SK-N-SH treated with all-trans-retinoic acid at 6 μM for 48 hours (cell line): ENCODE data around the gene NEK7.
A peak's percentile ranks its signal among the peaks of the same experiment; 100 is the strongest.

Experiments
- ATAC-seq: fragments of 200-7000 bp; cut with Tn5 transposase; 3 replicates; pipeline ENCODE4 v1.9.1; 2020; ENCODE audit warnings: mild to moderate bottlenecking, moderate library complexity
- ARNTL ChIP-seq: fragments of 450-650 bp; formaldehyde crosslinking; IDR thresholded peaks from 2 replicates; pipeline ENCODE4 v1.5.0; 2020; ENCODE audit warnings: low read depth, mild to moderate bottlenecking, moderate library complexity, borderline replicate concordance
- BACH2 ChIP-seq: fragments of 250-450 bp; sonication (Bioruptor Pico); IDR thresholded peaks from 2 replicates; pipeline ENCODE4 v1.9.0; 2021; ENCODE audit warnings: mild to moderate bottlenecking, borderline replicate concordance
- CSDC2 ChIP-seq: fragments of 250-450 bp; sonication (Bioruptor Pico); IDR thresholded peaks from 2 replicates; pipeline ENCODE4 v1.5.0; 2020; ENCODE audit warnings: mild to moderate bottlenecking, moderate library complexity
- ISL1 ChIP-seq: fragments of 250-450 bp; sonication (Bioruptor Pico); IDR thresholded peaks from 2 replicates; pipeline ENCODE4 v2.1.2; 2022; ENCODE audit warnings: mild to moderate bottlenecking, moderate library complexity
- OSR1 ChIP-seq: fragments of 250-450 bp; sonication (Bioruptor Pico); IDR thresholded peaks from 2 replicates; pipeline ENCODE4 v1.8.0; 2022; ENCODE audit warnings: moderate library complexity, mild to moderate bottlenecking, inconsistent platforms
- PPARA ChIP-seq: fragments of 250-450 bp; sonication (Bioruptor Pico); IDR thresholded peaks from 2 replicates; pipeline ENCODE4 v1.5.0; 2020; ENCODE audit warnings: mild to moderate bottlenecking, borderline replicate concordance
- RARB ChIP-seq: fragments of 250-450 bp; sonication (Bioruptor Pico); IDR thresholded peaks from 2 replicates; pipeline ENCODE4 v1.8.0; 2021; ENCODE audit warnings: mild to moderate bottlenecking, moderate library complexity
- SNAI2 ChIP-seq: fragments of 250-450 bp; sonication (Bioruptor Pico); IDR thresholded peaks from 2 replicates; pipeline ENCODE4 v1.5.0; 2020; ENCODE audit warnings: mild to moderate bottlenecking, moderate library complexity
- TOX ChIP-seq: fragments of 250-450 bp; sonication (Bioruptor Pico); IDR thresholded peaks from 2 replicates; pipeline ENCODE4 v1.8.0; 2021; ENCODE audit warnings: mild to moderate bottlenecking, moderate library complexity, borderline replicate concordance
- ZC3H10 ChIP-seq: fragments of 250-450 bp; sonication (Bioruptor Pico); IDR thresholded peaks from 2 replicates; pipeline ENCODE4 v1.5.1; 2021; ENCODE audit warnings: mild to moderate bottlenecking, moderate library complexity
- ZFP30 ChIP-seq: fragments of 450-650 bp; formaldehyde crosslinking; IDR thresholded peaks from 2 replicates; pipeline ENCODE4 v1.5.0; 2022; ENCODE audit warnings: mild to moderate bottlenecking, moderate library complexity
- ZNF565 ChIP-seq: fragments of 450-650 bp; formaldehyde crosslinking; conservative IDR thresholded peaks from 2 replicates; pipeline ENCODE4 v1.5.0; 2020; ENCODE audit warnings: low read depth, mild to moderate bottlenecking, moderate library complexity
- ZNF8 ChIP-seq: fragments of 450-650 bp; formaldehyde crosslinking; IDR thresholded peaks from 2 replicates; pipeline ENCODE4 v1.5.0; 2020; ENCODE audit warnings: mild to moderate bottlenecking, moderate library complexity
- TF ChIP-seq, protein P1 (sequence below): fragments of 250-450 bp; sonication (Bioruptor Pico); IDR thresholded peaks from 2 replicates; pipeline ENCODE4 v1.8.0; 2020; ENCODE audit warnings: mild to moderate bottlenecking, moderate library complexity, borderline replicate concordance
- TF ChIP-seq, protein P2 (sequence below): fragments of 250-450 bp; sonication (Bioruptor Pico); IDR thresholded peaks from 2 replicates; pipeline ENCODE4 v1.5.1; 2021; ENCODE audit warnings: mild to moderate bottlenecking, moderate library complexity
- TF ChIP-seq, protein P3 (sequence below): fragments of 250-450 bp; sonication (Bioruptor Pico); IDR thresholded peaks from 2 replicates; pipeline ENCODE4 v1.5.1; 2020; ENCODE audit warnings: low read depth, mild to moderate bottlenecking, moderate library complexity
- TF ChIP-seq, protein P4 (sequence below): fragments of 250-450 bp; sonication (Bioruptor Pico); IDR thresholded peaks from 2 replicates; pipeline ENCODE4 v1.5.0; 2020; ENCODE audit warnings: mild to moderate bottlenecking, moderate library complexity

NEK7 gene

DNA sequence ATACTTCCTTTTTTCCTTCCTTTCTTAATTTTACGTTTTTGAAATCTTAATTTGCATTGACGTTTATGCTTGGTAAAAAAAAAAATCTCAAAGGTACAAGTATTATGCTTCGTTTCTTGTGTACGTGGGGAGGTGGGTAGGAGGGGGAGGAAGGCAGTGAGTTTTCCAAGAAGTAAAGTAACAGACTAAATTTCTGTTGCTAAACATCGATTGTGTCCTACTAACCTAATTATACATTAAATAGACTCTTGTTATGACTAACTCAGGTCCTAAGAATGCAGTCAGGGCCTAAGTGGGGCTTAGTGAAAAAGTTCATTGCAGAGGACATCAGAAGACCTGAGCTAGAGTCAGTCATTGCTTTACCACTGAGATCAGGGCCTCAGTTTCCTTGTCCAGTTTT lies 17.5 kb downstream of the NEK7 start (continued):
- TF ChIP-seq, protein P1, sequence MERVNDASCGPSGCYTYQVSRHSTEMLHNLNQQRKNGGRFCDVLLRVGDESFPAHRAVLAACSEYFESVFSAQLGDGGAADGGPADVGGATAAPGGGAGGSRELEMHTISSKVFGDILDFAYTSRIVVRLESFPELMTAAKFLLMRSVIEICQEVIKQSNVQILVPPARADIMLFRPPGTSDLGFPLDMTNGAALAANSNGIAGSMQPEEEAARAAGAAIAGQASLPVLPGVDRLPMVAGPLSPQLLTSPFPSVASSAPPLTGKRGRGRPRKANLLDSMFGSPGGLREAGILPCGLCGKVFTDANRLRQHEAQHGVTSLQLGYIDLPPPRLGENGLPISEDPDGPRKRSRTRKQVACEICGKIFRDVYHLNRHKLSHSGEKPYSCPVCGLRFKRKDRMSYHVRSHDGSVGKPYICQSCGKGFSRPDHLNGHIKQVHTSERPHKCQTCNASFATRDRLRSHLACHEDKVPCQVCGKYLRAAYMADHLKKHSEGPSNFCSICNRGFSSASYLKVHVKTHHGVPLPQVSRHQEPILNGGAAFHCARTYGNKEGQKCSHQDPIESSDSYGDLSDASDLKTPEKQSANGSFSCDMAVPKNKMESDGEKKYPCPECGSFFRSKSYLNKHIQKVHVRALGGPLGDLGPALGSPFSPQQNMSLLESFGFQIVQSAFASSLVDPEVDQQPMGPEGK (CRISPR knock-in tag) = no peak
- TF ChIP-seq PPARA (CRISPR knock-in tag) (no peak), OSR1 (CRISPR knock-in tag) (no peak), SNAI2 (CRISPR knock-in tag) (no peak), RARB (CRISPR knock-in tag) (no peak)

DNA sequence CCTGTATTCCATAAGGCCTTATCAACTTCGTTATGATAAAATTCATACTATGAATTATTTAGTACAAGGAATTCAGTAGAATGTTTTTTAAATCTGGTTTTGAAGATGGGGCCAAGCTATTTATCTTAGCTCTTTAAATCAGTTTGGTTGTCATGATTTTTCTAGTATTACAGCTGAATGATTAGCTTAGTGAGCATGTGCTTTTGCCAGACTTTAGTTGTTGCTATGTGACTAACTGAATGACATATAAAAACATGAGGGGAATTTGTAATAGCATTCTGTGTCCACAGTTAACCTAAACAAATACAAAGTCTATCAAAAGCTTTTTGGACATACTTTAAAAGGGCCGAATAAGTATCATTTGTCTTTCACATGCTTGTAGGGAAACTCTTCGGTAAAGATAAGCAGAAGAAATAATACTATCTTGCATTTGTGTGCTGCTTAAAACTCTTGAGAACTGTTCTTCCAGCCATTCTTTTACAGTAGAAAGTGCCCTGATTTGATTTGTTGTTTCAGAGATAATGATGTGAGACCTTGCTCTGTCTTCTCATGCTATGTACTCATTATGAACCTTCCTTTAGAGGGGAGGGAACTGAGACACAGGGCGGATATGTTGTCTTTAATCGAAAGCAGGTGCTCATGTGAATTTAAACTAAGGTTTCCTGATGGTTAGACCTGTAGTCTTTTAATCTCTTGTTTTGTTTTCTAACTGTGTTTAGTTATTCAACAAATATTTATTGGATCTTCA lies 18.8 kb downstream of the NEK7 start:
- TF ChIP-seq RARB (CRISPR knock-in tag) (no peak), ISL1 (CRISPR knock-in tag) (peak; percentile 56; the same call in 1 of the 2 replicates)
- TF ChIP-seq, protein P2, sequence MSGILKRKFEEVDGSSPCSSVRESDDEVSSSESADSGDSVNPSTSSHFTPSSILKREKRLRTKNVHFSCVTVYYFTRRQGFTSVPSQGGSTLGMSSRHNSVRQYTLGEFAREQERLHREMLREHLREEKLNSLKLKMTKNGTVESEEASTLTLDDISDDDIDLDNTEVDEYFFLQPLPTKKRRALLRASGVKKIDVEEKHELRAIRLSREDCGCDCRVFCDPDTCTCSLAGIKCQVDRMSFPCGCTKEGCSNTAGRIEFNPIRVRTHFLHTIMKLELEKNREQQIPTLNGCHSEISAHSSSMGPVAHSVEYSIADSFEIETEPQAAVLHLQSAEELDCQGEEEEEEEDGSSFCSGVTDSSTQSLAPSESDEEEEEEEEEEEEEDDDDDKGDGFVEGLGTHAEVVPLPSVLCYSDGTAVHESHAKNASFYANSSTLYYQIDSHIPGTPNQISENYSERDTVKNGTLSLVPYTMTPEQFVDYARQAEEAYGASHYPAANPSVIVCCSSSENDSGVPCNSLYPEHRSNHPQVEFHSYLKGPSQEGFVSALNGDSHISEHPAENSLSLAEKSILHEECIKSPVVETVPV (CRISPR knock-in tag) = no peak
- peak; percentile 35; the same call in 2 of the 3 replicates for ATAC-seq

DNA sequence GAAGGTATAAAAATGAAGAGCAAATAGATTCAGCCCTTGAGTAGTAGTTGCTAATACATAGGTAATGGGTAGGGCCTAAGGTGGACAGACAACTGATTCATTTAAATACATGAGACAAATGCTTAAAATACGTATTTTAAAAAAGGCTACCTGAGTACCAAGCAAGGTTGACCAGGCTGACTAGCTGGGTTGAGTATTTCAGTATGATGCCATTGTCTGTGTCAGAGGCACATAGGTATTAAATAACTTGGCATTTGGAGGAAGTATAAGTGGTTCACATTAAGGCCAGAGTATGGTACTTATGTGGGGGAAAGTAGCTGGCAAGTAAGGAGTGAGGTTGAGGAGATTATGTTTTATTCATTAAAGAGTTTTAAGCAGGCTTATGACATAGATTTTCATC lies 19.4 kb downstream of the NEK7 start:
- TF ChIP-seq, protein P2 (CRISPR knock-in tag) = no peak
- no peak for TF ChIP-seq ZC3H10
- no peak for TF ChIP-seq RARB (CRISPR knock-in tag)
- no peak for TF ChIP-seq ZNF565 (CRISPR knock-in tag)
- no peak for TF ChIP-seq CSDC2
- no peak for TF ChIP-seq TOX (CRISPR knock-in tag)
- TF ChIP-seq, protein P1 (CRISPR knock-in tag) = no peak
- TF ChIP-seq ARNTL (CRISPR knock-in tag) = no peak
- TF ChIP-seq ZFP30 (CRISPR knock-in tag) = no peak
- TF ChIP-seq BACH2 = no peak
- TF ChIP-seq, protein P3, sequence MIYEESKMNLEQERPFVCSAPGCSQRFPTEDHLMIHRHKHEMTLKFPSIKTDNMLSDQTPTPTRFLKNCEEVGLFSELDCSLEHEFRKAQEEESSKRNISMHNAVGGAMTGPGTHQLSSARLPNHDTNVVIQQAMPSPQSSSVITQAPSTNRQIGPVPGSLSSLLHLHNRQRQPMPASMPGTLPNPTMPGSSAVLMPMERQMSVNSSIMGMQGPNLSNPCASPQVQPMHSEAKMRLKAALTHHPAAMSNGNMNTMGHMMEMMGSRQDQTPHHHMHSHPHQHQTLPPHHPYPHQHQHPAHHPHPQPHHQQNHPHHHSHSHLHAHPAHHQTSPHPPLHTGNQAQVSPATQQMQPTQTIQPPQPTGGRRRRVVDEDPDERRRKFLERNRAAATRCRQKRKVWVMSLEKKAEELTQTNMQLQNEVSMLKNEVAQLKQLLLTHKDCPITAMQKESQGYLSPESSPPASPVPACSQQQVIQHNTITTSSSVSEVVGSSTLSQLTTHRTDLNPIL = no peak
- TF ChIP-seq ZNF8 (CRISPR knock-in tag) = no peak
- no peak for TF ChIP-seq ISL1 (CRISPR knock-in tag)
- no peak for ATAC-seq

DNA sequence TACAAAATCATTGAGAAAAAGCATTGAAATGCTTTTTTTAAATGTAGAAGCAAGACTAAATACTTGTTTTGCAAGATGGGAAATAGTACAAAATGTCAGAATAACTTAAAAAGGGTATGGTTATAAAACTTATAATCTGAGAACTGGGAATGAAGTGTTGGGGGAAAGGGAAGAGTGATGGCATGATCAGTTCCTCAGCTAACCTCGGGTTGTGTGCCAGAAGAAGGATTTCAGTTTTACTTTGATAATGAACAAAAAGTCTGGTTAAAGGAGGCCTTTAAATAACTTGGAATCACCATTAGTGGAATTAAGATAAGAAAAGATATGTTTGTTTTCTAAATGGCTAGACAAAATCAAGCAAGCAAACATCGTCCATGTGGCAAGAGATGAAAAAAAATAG lies 20.7 kb downstream of the NEK7 start:
- ATAC-seq = no peak
- TF ChIP-seq, protein P3 = no peak

DNA sequence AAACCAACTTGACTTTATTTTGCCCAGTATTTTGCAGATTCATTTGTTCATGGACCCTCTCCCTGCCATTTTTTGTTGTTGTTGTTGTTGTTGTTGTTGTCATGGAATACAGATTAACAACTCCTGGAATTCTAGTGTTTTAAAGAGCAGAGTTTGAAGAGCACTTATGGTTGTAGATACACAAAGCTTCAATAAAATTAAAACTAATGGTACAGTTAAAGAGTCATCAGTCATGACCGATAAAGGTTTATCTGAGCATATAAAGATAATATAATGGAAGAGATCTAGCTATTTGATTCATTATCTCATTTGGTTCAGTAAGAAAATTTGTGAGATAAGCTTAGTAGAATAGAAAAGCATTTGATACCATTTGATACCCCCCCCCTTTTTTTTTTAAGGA lies 21.8 kb downstream of the NEK7 start:
- ATAC-seq = no peak
- TF ChIP-seq, protein P4, sequence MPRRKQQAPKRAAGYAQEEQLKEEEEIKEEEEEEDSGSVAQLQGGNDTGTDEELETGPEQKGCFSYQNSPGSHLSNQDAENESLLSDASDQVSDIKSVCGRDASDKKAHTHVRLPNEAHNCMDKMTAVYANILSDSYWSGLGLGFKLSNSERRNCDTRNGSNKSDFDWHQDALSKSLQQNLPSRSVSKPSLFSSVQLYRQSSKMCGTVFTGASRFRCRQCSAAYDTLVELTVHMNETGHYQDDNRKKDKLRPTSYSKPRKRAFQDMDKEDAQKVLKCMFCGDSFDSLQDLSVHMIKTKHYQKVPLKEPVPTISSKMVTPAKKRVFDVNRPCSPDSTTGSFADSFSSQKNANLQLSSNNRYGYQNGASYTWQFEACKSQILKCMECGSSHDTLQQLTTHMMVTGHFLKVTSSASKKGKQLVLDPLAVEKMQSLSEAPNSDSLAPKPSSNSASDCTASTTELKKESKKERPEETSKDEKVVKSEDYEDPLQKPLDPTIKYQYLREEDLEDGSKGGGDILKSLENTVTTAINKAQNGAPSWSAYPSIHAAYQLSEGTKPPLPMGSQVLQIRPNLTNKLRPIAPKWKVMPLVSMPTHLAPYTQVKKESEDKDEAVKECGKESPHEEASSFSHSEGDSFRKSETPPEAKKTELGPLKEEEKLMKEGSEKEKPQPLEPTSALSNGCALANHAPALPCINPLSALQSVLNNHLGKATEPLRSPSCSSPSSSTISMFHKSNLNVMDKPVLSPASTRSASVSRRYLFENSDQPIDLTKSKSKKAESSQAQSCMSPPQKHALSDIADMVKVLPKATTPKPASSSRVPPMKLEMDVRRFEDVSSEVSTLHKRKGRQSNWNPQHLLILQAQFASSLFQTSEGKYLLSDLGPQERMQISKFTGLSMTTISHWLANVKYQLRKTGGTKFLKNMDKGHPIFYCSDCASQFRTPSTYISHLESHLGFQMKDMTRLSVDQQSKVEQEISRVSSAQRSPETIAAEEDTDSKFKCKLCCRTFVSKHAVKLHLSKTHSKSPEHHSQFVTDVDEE (CRISPR knock-in tag) = no peak
- TF ChIP-seq, protein P1 (CRISPR knock-in tag) = no peak
- TF ChIP-seq ISL1 (CRISPR knock-in tag) = no peak
- no peak for TF ChIP-seq CSDC2
- TF ChIP-seq, protein P3 = no peak
